Effector memory CD8-positive, alpha-beta T cell (primary cell): ENCODE data around the gene ZDHHC8.

Experiments used
- ATAC-seq: fragments of 150-1000 bp; cut with Tn5 transposase; replicated peaks from 2 replicates; pipeline ENCODE4 v1.10.0; 2021; ENCODE audit warnings: mild to moderate bottlenecking, moderate library complexity
- DNase-seq, 3 experiments: peaks; one replicate each; pipeline ENCODE4 v3.0.0; 2021
- H3K27ac Mint-ChIP-seq, 2 donors: one replicate each; pipeline ENCODE4 v1.8.0; 2022; ENCODE audit warnings: mild to moderate bottlenecking in 2 of 2, mixed read lengths in 2 of 2, moderate library complexity in 2 of 2
- H3K27me3 Mint-ChIP-seq, 2 donors: one replicate each; pipeline ENCODE4 v1.8.0; 2022; ENCODE audit warnings: mixed read lengths in 2 of 2
- H3K36me3 Mint-ChIP-seq: one replicate; pipeline ENCODE4 v1.8.0; 2022; ENCODE audit warnings: mild to moderate bottlenecking, moderate library complexity, mixed read lengths; ENCODE audit not compliant: insufficient read depth
- H3K4me1 Mint-ChIP-seq, 2 donors: one replicate each; pipeline ENCODE4 v1.8.0; 2022; ENCODE audit warnings: low read depth in 2 of 2, mixed read lengths in 2 of 2
- H3K4me3 Mint-ChIP-seq, 2 donors: one replicate each; pipeline ENCODE4 v1.8.0; 2022; ENCODE audit warnings: mild to moderate bottlenecking in 2 of 2, mixed read lengths in 2 of 2, moderate library complexity in 2 of 2
- H3K9me3 Mint-ChIP-seq, 2 donors: one replicate each; pipeline ENCODE4 v1.8.0; 2022; ENCODE audit warnings: mixed read lengths in 2 of 2

The ZDHHC8 gene

GRCh38 chr22:20133930-20134549 lies 2.4 kb downstream of the ZDHHC8 start:
- ATAC-seq: no peak
- DNase-seq: no peak
- Mint-ChIP-seq H3K4me1 (peaks cover 14 to 46% of the 10 kb centered on the region in 2 donors), H3K27ac (no peak overlapping the region), H3K9me3 (no peaks in the 10 kb centered on the region), H3K27me3 (no peaks in the 10 kb centered on the region), H3K36me3 (peaks cover 7% of the 10 kb centered on the region), H3K4me3 (peak overlapping the region; percentile 66 to 78)

GRCh38 chr22:20135265-20135664 lies 3.7 kb downstream of the ZDHHC8 start:
- no peak for ATAC-seq
- no peak overlapping the region for H3K27ac Mint-ChIP-seq
- H3K36me3 Mint-ChIP-seq: peaks cover 7% of the 10 kb centered on the region
- H3K27me3 Mint-ChIP-seq: no peaks in the 10 kb centered on the region
- H3K9me3 Mint-ChIP-seq: no peaks in the 10 kb centered on the region
- H3K4me3 Mint-ChIP-seq: no peak overlapping the region
- no peak for DNase-seq
- H3K4me1 Mint-ChIP-seq: peaks cover 13 to 40% of the 10 kb centered on the region in 2 donors

- Mint-ChIP-seq H3K36me3 (peaks cover 3% of the 10 kb centered on the region), H3K27me3 (no peaks in the 10 kb centered on the region), H3K27ac (no peak overlapping the region), H3K9me3 (no peaks in the 10 kb centered on the region), H3K4me3 (no peak overlapping the region), H3K4me1 (peaks cover 13 to 40% of the 10 kb centered on the region in 2 donors)
- DNase-seq (no peak), ATAC-seq (no peak)
These were observed 4.4 kb downstream of the ZDHHC8 start for GRCh38 chr22:20135806-20136602.

- Mint-ChIP-seq H3K27ac (no peak overlapping the region), H3K27me3 (no peaks in the 10 kb centered on the region), H3K9me3 (no peaks in the 10 kb centered on the region), H3K4me1 (peaks cover 13 to 40% of the 10 kb centered on the region in 2 donors), H3K4me3 (no peak overlapping the region), H3K36me3 (peaks cover 3% of the 10 kb centered on the region)
- ATAC-seq (no peak), DNase-seq (no peak)
These were observed 4.9 kb downstream of the ZDHHC8 start for GRCh38 chr22:20136603-20136873.

GRCh38 chr22:20137113-20137512 lies 5.5 kb downstream of the ZDHHC8 start:
- H3K36me3 Mint-ChIP-seq: peaks cover 3% of the 10 kb centered on the region
- no peaks in the 10 kb centered on the region for H3K27me3 Mint-ChIP-seq
- H3K4me3 Mint-ChIP-seq: no peak overlapping the region
- ATAC-seq (no peak), DNase-seq (no peak)
- H3K27ac Mint-ChIP-seq: peak overlapping the region in 1 of 2 donors; percentile 77
- H3K4me1 Mint-ChIP-seq: peaks cover 13 to 40% of the 10 kb centered on the region in 2 donors
- H3K9me3 Mint-ChIP-seq: no peaks in the 10 kb centered on the region

- Mint-ChIP-seq H3K36me3 (peaks cover 3% of the 10 kb centered on the region), H3K27ac (peak overlapping the region in 1 of 2 donors; percentile 77), H3K27me3 (no peaks in the 10 kb centered on the region), H3K4me1 (peaks cover 13 to 36% of the 10 kb centered on the region in 2 donors), H3K9me3 (no peaks in the 10 kb centered on the region), H3K4me3 (no peak overlapping the region)
- DNase-seq: no peak
- ATAC-seq: no peak
These were observed 6.2 kb downstream of the ZDHHC8 start for GRCh38 chr22:20137671-20138416.

GRCh38 chr22:20138417-20138738 lies 6.8 kb downstream of the ZDHHC8 start:
- peaks cover 3% of the 10 kb centered on the region for H3K36me3 Mint-ChIP-seq
- H3K27ac Mint-ChIP-seq: peak overlapping the region in 1 of 2 donors; percentile 77
- no peaks in the 10 kb centered on the region for H3K27me3 Mint-ChIP-seq
- DNase-seq (no peak), ATAC-seq (no peak)
- no peak overlapping the region for H3K4me3 Mint-ChIP-seq
- peaks cover 13 to 32% of the 10 kb centered on the region in 2 donors for H3K4me1 Mint-ChIP-seq
- H3K9me3 Mint-ChIP-seq: no peaks in the 10 kb centered on the region

GRCh38 chr22:20138868-20139267 lies 7.3 kb downstream of the ZDHHC8 start:
- Mint-ChIP-seq H3K27ac (no peak overlapping the region), H3K4me1 (peaks cover 13 to 28% of the 10 kb centered on the region in 2 donors), H3K9me3 (no peaks in the 10 kb centered on the region)

GRCh38 chr22:20139391-20140106 lies 7.9 kb downstream of the ZDHHC8 start:
- no peak overlapping the region for H3K4me3 Mint-ChIP-seq
- H3K36me3 Mint-ChIP-seq: peaks cover 6% of the 10 kb centered on the region
- ATAC-seq (no peak), DNase-seq (no peak)
- peaks cover 13 to 23% of the 10 kb centered on the region in 2 donors for H3K4me1 Mint-ChIP-seq
- H3K27ac Mint-ChIP-seq: no peak overlapping the region
- no peaks in the 10 kb centered on the region for H3K27me3 Mint-ChIP-seq
- H3K9me3 Mint-ChIP-seq: no peaks in the 10 kb centered on the region

More at GRCh38 chr22:20138868-20139267, 7.3 kb downstream of the ZDHHC8 start:
- peaks cover 3% of the 10 kb centered on the region for H3K36me3 Mint-ChIP-seq
- ATAC-seq: no peak
- no peak overlapping the region for H3K4me3 Mint-ChIP-seq
- no peaks in the 10 kb centered on the region for H3K27me3 Mint-ChIP-seq
- no peak for DNase-seq

- Mint-ChIP-seq H3K4me1 (peaks cover 13 to 21% of the 10 kb centered on the region in 2 donors), H3K27ac (no peak overlapping the region), H3K9me3 (no peaks in the 10 kb centered on the region), H3K27me3 (no peaks in the 10 kb centered on the region), H3K4me3 (no peak overlapping the region), H3K36me3 (peaks cover 6% of the 10 kb centered on the region)
- DNase-seq (no peak), ATAC-seq (no peak)
These were observed 8.5 kb downstream of the ZDHHC8 start for GRCh38 chr22:20140107-20140445.

- Mint-ChIP-seq H3K36me3 (peaks cover 8% of the 10 kb centered on the region), H3K4me1 (peaks cover 13 to 19% of the 10 kb centered on the region in 2 donors), H3K4me3 (no peak overlapping the region), H3K9me3 (no peaks in the 10 kb centered on the region), H3K27me3 (no peaks in the 10 kb centered on the region), H3K27ac (no peak overlapping the region)
- DNase-seq (no peak), ATAC-seq (no peak)
These were observed 8.9 kb downstream of the ZDHHC8 start for GRCh38 chr22:20140521-20140964.

GRCh38 chr22:20141186-20142077 lies 9.8 kb downstream of the ZDHHC8 start:
- Mint-ChIP-seq H3K4me3 (no peak overlapping the region), H3K9me3 (no peaks in the 10 kb centered on the region), H3K27ac (no peak overlapping the region), H3K36me3 (peaks cover 9% of the 10 kb centered on the region), H3K27me3 (no peaks in the 10 kb centered on the region), H3K4me1 (peaks cover 9 to 14% of the 10 kb centered on the region in 2 donors)
- ATAC-seq (no peak), DNase-seq (no peak)
